ENCODE data around the gene EXOC5. TPM values are rescaled to one million over a fixed set of nuclear protein-coding genes. Genes with fewer than 3 reads are reported as not detected.

EXOC5 gene, protein sequence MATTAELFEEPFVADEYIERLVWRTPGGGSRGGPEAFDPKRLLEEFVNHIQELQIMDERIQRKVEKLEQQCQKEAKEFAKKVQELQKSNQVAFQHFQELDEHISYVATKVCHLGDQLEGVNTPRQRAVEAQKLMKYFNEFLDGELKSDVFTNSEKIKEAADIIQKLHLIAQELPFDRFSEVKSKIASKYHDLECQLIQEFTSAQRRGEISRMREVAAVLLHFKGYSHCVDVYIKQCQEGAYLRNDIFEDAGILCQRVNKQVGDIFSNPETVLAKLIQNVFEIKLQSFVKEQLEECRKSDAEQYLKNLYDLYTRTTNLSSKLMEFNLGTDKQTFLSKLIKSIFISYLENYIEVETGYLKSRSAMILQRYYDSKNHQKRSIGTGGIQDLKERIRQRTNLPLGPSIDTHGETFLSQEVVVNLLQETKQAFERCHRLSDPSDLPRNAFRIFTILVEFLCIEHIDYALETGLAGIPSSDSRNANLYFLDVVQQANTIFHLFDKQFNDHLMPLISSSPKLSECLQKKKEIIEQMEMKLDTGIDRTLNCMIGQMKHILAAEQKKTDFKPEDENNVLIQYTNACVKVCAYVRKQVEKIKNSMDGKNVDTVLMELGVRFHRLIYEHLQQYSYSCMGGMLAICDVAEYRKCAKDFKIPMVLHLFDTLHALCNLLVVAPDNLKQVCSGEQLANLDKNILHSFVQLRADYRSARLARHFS
- total RNA-seq, result 10 to 100 TPM; 54.6 to 67.8 TPM

DNA sequence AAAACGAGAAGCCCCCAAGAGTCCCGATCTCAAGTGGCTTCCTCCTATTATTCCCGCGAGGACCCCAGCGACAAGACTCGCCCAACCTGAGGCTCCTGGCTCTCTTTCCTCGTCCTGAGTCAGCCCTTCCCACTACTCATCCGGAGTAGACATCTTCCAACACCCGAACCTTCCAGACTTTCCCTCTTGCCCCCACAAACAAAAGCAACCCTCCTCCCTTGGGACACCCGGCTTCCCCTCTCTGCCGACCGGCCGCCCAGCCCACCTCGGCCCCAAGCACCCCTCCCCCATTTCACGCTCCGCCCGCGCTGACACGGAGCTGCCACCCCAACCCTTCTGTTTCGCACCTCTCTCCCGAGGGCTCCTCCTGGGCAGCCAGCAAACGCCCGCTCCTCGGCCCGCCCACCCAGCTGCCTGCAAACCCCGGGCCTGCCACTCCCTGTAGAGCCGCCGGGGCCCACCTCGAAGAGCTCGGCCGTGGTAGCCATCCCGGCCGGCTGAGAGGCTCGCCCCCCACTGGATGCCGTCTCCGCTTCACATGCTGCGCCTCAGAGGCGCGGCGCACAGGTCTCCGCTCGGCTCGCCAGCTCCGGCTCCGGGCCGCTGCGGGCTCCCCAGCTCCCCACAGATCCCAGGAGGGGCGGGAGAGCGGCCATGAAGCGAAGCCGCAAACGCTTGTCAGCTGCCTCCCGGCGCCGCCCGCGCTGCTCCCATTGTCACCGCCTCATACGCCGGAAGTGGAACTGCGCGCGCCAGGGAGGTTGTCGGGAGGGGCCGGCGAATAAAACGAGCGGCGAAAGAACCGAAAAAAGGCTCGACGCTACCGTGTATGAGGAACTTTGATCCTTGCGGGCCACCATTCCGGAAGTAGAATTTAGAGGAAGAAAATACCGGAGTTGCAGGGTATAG, at the start of gene EXOC5, which contains the start of gene AP5M1:
EXOC5 (minus strand) TSS at position 745 of the 909 bp plus-strand sequence; CDS start at position 488, 257 bp downstream.
AP5M1 (plus strand) TSS at position 811 of the 909 bp plus-strand sequence. CDS start 344 bp downstream, outside the sequence.

Other genes with a start within 250 kb of the EXOC5 start
- 10 to 100 TPM; 34.1 to 35.0 TPM for gene AP5M1, start 66 bp upstream of the EXOC5 start, total RNA-seq
- 10 to 100 TPM; 15.5 to 19.6 TPM for gene NAA30, start 121.7 kb upstream of the EXOC5 start, total RNA-seq
- not detected for gene CCDC198, start 225.0 kb upstream of the EXOC5 start, total RNA-seq